ENCODE results near the gene ZNF675.

The ZNF675 gene

GRCh38 chr19:23706657-23707056, 19.6 kb upstream of the ZNF675 start:
- TF ChIP-seq ZFP30 (CRISPR knock-in tag; IDR thresholded peaks at IDR 0.05) = no peak
- no peak for TF ChIP-seq POU6F1 (CRISPR knock-in tag; IDR thresholded peaks at IDR 0.05; ENCODE audit: borderline replicate concordance, low read depth)
- no peak for TF ChIP-seq GLIS3 (CRISPR knock-in tag; IDR thresholded peaks at IDR 0.05)
- TF ChIP-seq ARNTL (CRISPR knock-in tag; IDR thresholded peaks at IDR 0.05; ENCODE audit: borderline replicate concordance, low read depth) = no peak
- TF ChIP-seq ZC3H10 (CRISPR knock-in tag; IDR thresholded peaks at IDR 0.05) = no peak
- no peak for TF ChIP-seq ZNF8 (CRISPR knock-in tag; IDR thresholded peaks at IDR 0.05)
- no peak for TF ChIP-seq PATZ1 (CRISPR knock-in tag; IDR thresholded peaks at IDR 0.05; ENCODE audit: borderline replicate concordance)
- TF ChIP-seq TCF4 (CRISPR knock-in tag; IDR thresholded peaks at IDR 0.05; ENCODE audit: borderline replicate concordance) = no peak
- TF ChIP-seq BACH2 (CRISPR knock-in tag; IDR thresholded peaks at IDR 0.05; ENCODE audit: borderline replicate concordance) = no peak
- TF ChIP-seq CSRNP3 (CRISPR knock-in tag; IDR thresholded peaks at IDR 0.05) = no peak
- TF ChIP-seq ZNF70 (CRISPR knock-in tag; IDR thresholded peaks at IDR 0.05) = no peak
- no peak for TF ChIP-seq ZNF565 (CRISPR knock-in tag; conservative IDR thresholded peaks at IDR 0.05; ENCODE audit: low read depth)
- no peak for TF ChIP-seq PPARA (CRISPR knock-in tag; IDR thresholded peaks at IDR 0.05; ENCODE audit: borderline replicate concordance)
- no peak for TF ChIP-seq TOX (CRISPR knock-in tag; IDR thresholded peaks at IDR 0.05; ENCODE audit: borderline replicate concordance)
- TF ChIP-seq RARB (CRISPR knock-in tag; IDR thresholded peaks at IDR 0.05) = no peak
- TF ChIP-seq TSHZ2 (CRISPR knock-in tag; IDR thresholded peaks at IDR 0.05) = no peak
- no peak for TF ChIP-seq ISL1 (CRISPR knock-in tag; IDR thresholded peaks at IDR 0.05)
- TF ChIP-seq ESRRG (CRISPR knock-in tag; IDR thresholded peaks at IDR 0.05) = no peak
- no peak for TF ChIP-seq CSDC2 (CRISPR knock-in tag; IDR thresholded peaks at IDR 0.05)
- ATAC-seq = no peak

- no peak for ATAC-seq
- TF ChIP-seq GLIS3 (CRISPR knock-in tag; IDR thresholded peaks at IDR 0.05) (no peak), CSDC2 (CRISPR knock-in tag; IDR thresholded peaks at IDR 0.05) (no peak), PPARA (CRISPR knock-in tag; IDR thresholded peaks at IDR 0.05; ENCODE audit: borderline replicate concordance) (no peak), ZNF8 (CRISPR knock-in tag; IDR thresholded peaks at IDR 0.05) (no peak), RARB (CRISPR knock-in tag; IDR thresholded peaks at IDR 0.05) (no peak), TCF4 (CRISPR knock-in tag; IDR thresholded peaks at IDR 0.05; ENCODE audit: borderline replicate concordance) (no peak), SNAI2 (CRISPR knock-in tag; IDR thresholded peaks at IDR 0.05) (no peak), CREB5 (CRISPR knock-in tag; IDR thresholded peaks at IDR 0.05; ENCODE audit: low read depth) (no peak), OSR1 (CRISPR knock-in tag; IDR thresholded peaks at IDR 0.05) (no peak), CSRNP3 (CRISPR knock-in tag; IDR thresholded peaks at IDR 0.05) (no peak), ZNF565 (CRISPR knock-in tag; conservative IDR thresholded peaks at IDR 0.05; ENCODE audit: low read depth) (no peak), ZNF70 (CRISPR knock-in tag; IDR thresholded peaks at IDR 0.05) (no peak), TOX (CRISPR knock-in tag; IDR thresholded peaks at IDR 0.05; ENCODE audit: borderline replicate concordance) (no peak), ZC3H10 (CRISPR knock-in tag; IDR thresholded peaks at IDR 0.05) (no peak), BACH2 (CRISPR knock-in tag; IDR thresholded peaks at IDR 0.05; ENCODE audit: borderline replicate concordance) (no peak), ZFP30 (CRISPR knock-in tag; IDR thresholded peaks at IDR 0.05) (no peak), PATZ1 (CRISPR knock-in tag; IDR thresholded peaks at IDR 0.05; ENCODE audit: borderline replicate concordance) (no peak), TSHZ2 (CRISPR knock-in tag; IDR thresholded peaks at IDR 0.05) (no peak), ZFP3 (CRISPR knock-in tag; IDR thresholded peaks at IDR 0.05) (no peak), ARNTL (CRISPR knock-in tag; IDR thresholded peaks at IDR 0.05; ENCODE audit: borderline replicate concordance, low read depth) (no peak)
These were observed 12.5 kb upstream of the ZNF675 start for GRCh38 chr19:23699521-23699860.

Measured in SK-N-SH treated with all-trans-retinoic acid at 6 μM for 48 hours (cell line).